Measurements from ENCODE around the gene USP22.
A peak's percentile ranks its signal among the peaks of the same experiment; 100 is the strongest.

Gene USP22

GRCh38 chr17:20994779-20995149 lies 48.0 kb downstream of the USP22 start:
- TF ChIP-seq CTCF (conservative IDR thresholded peaks at IDR 0.05) (no peak), ZFX (IDR thresholded peaks at IDR 0.05) (no peak)

GRCh38 chr17:20993863-20994778 lies 48.7 kb downstream of the USP22 start:
- TF ChIP-seq CTCF (conservative IDR thresholded peaks at IDR 0.05) (no peak), ZFX (IDR thresholded peaks at IDR 0.05) (no peak)
- no peak overlapping the region for H3K27ac ChIP-seq

More at GRCh38 chr17:20994779-20995149, 48.0 kb downstream of the USP22 start:
- no peak overlapping the region for H3K27ac ChIP-seq

GRCh38 chr17:20992987-20993862 lies 49.6 kb downstream of the USP22 start:
- H3K27ac ChIP-seq: peak overlapping the region; percentile 10; the same call in 1 of the 2 replicates
- TF ChIP-seq ZFX (IDR thresholded peaks at IDR 0.05) (no peak), CTCF (conservative IDR thresholded peaks at IDR 0.05) (peak; percentile 96)

GRCh38 chr17:20992416-20992815 lies 50.4 kb downstream of the USP22 start:
- TF ChIP-seq ZFX (IDR thresholded peaks at IDR 0.05) (no peak), CTCF (conservative IDR thresholded peaks at IDR 0.05) (no peak)
- peak overlapping the region; percentile 10; the same call in 1 of the 2 replicates for H3K27ac ChIP-seq

GRCh38 chr17:20991276-20992037 lies 51.4 kb downstream of the USP22 start:
- TF ChIP-seq ZFX (IDR thresholded peaks at IDR 0.05): no peak
- no peak for TF ChIP-seq CTCF (conservative IDR thresholded peaks at IDR 0.05)
- H3K27ac ChIP-seq: no peak overlapping the region

GRCh38 chr17:20989991-20990855 lies 52.6 kb downstream of the USP22 start:
- H3K27ac ChIP-seq: no peak overlapping the region
- no peak for TF ChIP-seq CTCF (conservative IDR thresholded peaks at IDR 0.05)
- no peak for TF ChIP-seq ZFX (IDR thresholded peaks at IDR 0.05)

Data from C4-2B (cell line).